Ishikawa (cell line): ENCODE results near the gene SHOX.

Experiments used
- CEBPB ChIP-seq: IDR thresholded peaks from 2 replicates; pipeline ENCODE4 v1.6.1; 2012
- CREB1 ChIP-seq: IDR thresholded peaks from 2 replicates; pipeline ENCODE4 v1.6.1; 2012; ENCODE audit warnings: low read depth
- EGR1 ChIP-seq: IDR thresholded peaks from 2 replicates; pipeline ENCODE4 v1.6.1; 2012
- EP300 ChIP-seq: IDR thresholded peaks from 2 replicates; pipeline ENCODE4 v1.6.1; 2012; ENCODE audit warnings: borderline replicate concordance
- FOXM1 ChIP-seq: IDR thresholded peaks from 2 replicates; pipeline ENCODE4 v1.6.1; 2012; ENCODE audit warnings: low read depth, borderline replicate concordance
- NFIC ChIP-seq: IDR thresholded peaks from 2 replicates; pipeline ENCODE4 v1.6.1; 2012
- RAD21 ChIP-seq: IDR thresholded peaks from 2 replicates; pipeline ENCODE4 v1.6.1; 2012; ENCODE audit warnings: low read depth
- TAF1 ChIP-seq: IDR thresholded peaks from 2 replicates; pipeline ENCODE4 v1.6.1; 2012; ENCODE audit warnings: low read depth, mild to moderate bottlenecking
- TCF12 ChIP-seq: IDR thresholded peaks from 2 replicates; pipeline ENCODE4 v1.6.1; 2012; ENCODE audit warnings: low read depth
- TEAD4 ChIP-seq: IDR thresholded peaks from 2 replicates; pipeline ENCODE4 v1.6.1; 2012
- USF1 ChIP-seq: IDR thresholded peaks from 2 replicates; pipeline ENCODE4 v1.6.1; 2012
- YY1 ChIP-seq: IDR thresholded peaks from 2 replicates; pipeline ENCODE4 v1.6.1; 2012; ENCODE audit warnings: low read depth
- ZBTB7A ChIP-seq: IDR thresholded peaks from 2 replicates; pipeline ENCODE4 v1.6.1; 2012; ENCODE audit warnings: low read depth
- TF ChIP-seq, protein P1 (sequence below): IDR thresholded peaks from 2 replicates; pipeline ENCODE4 v1.6.1; 2012; ENCODE audit warnings: low read depth, mild to moderate bottlenecking
- TF ChIP-seq, protein P2 (sequence below): IDR thresholded peaks from 2 replicates; pipeline ENCODE4 v1.6.1; 2012

SHOX gene

DNA sequence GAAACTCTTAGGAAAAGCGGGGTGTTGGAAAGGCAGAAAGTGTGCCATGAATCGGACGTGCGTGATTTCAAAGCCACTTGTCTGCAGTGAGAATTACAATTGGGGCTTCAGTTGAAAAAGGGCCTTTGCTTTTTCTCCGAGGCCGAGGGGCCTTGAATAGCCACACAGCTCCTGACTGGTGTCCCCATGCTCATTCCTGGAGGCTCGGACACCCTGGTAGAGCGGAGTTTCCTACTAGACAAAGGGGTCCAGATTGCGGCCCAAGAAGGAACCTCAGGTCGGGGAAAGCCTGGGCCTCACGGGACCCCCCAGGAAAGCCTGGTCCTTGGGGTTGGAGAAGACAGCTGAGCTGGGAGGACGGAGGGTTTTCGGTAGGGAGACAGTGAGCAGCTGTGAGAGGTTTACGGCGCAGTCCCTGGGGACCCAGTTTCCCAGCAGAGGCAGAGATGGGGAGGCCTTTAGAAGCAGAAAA lies 3.0 kb upstream of the SHOX start:
- TF ChIP-seq ZBTB7A: no peak
- no peak for TF ChIP-seq YY1

GRCh38 chrX:627995-628394 lies 2.6 kb upstream of the SHOX start:
- TF ChIP-seq USF1 (no peak), TCF12 (no peak), NFIC (no peak), EGR1 (no peak), ZBTB7A (no peak), YY1 (no peak), EP300 (no peak), FOXM1 (no peak), TEAD4 (no peak), TAF1 (no peak), CREB1 (no peak), CEBPB (no peak), RAD21 (no peak)
- TF ChIP-seq, protein P1, sequence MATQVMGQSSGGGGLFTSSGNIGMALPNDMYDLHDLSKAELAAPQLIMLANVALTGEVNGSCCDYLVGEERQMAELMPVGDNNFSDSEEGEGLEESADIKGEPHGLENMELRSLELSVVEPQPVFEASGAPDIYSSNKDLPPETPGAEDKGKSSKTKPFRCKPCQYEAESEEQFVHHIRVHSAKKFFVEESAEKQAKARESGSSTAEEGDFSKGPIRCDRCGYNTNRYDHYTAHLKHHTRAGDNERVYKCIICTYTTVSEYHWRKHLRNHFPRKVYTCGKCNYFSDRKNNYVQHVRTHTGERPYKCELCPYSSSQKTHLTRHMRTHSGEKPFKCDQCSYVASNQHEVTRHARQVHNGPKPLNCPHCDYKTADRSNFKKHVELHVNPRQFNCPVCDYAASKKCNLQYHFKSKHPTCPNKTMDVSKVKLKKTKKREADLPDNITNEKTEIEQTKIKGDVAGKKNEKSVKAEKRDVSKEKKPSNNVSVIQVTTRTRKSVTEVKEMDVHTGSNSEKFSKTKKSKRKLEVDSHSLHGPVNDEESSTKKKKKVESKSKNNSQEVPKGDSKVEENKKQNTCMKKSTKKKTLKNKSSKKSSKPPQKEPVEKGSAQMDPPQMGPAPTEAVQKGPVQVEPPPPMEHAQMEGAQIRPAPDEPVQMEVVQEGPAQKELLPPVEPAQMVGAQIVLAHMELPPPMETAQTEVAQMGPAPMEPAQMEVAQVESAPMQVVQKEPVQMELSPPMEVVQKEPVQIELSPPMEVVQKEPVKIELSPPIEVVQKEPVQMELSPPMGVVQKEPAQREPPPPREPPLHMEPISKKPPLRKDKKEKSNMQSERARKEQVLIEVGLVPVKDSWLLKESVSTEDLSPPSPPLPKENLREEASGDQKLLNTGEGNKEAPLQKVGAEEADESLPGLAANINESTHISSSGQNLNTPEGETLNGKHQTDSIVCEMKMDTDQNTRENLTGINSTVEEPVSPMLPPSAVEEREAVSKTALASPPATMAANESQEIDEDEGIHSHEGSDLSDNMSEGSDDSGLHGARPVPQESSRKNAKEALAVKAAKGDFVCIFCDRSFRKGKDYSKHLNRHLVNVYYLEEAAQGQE: no peak
- TF ChIP-seq, protein P2, sequence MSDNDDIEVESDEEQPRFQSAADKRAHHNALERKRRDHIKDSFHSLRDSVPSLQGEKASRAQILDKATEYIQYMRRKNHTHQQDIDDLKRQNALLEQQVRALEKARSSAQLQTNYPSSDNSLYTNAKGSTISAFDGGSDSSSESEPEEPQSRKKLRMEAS: no peak

- TF ChIP-seq CEBPB (no peak), CREB1 (no peak), USF1 (no peak), TAF1 (no peak), YY1 (no peak), FOXM1 (no peak)
- TF ChIP-seq, protein P2: no peak
- TF ChIP-seq, protein P1: no peak
Observed at GRCh38 chrX:629230-630006, 1.2 kb upstream of the SHOX start.

- no peak for TF ChIP-seq USF1
- TF ChIP-seq, protein P2: no peak
- TF ChIP-seq EGR1: no peak
- no peak for TF ChIP-seq YY1
- no peak for TF ChIP-seq TCF12
Observed at GRCh38 chrX:630007-630611, 482 bp upstream of the SHOX start.

- TF ChIP-seq ZBTB7A: no peak
- TF ChIP-seq TAF1: no peak
- TF ChIP-seq NFIC: no peak
- no peak for TF ChIP-seq YY1
- TF ChIP-seq TCF12: no peak
- no peak for TF ChIP-seq EGR1
- no peak for TF ChIP-seq USF1
- TF ChIP-seq, protein P2: no peak
- TF ChIP-seq EP300: no peak
- no peak for TF ChIP-seq CREB1
- TF ChIP-seq FOXM1: no peak
- TF ChIP-seq, protein P1: no peak
- TF ChIP-seq CEBPB: no peak
- TF ChIP-seq RAD21: no peak
- TF ChIP-seq TEAD4: no peak
Observed at GRCh38 chrX:631802-632365, 1.3 kb downstream of the SHOX start.
